ENCODE measurements around the gene SH2D3A.

The SH2D3A gene

DNA sequence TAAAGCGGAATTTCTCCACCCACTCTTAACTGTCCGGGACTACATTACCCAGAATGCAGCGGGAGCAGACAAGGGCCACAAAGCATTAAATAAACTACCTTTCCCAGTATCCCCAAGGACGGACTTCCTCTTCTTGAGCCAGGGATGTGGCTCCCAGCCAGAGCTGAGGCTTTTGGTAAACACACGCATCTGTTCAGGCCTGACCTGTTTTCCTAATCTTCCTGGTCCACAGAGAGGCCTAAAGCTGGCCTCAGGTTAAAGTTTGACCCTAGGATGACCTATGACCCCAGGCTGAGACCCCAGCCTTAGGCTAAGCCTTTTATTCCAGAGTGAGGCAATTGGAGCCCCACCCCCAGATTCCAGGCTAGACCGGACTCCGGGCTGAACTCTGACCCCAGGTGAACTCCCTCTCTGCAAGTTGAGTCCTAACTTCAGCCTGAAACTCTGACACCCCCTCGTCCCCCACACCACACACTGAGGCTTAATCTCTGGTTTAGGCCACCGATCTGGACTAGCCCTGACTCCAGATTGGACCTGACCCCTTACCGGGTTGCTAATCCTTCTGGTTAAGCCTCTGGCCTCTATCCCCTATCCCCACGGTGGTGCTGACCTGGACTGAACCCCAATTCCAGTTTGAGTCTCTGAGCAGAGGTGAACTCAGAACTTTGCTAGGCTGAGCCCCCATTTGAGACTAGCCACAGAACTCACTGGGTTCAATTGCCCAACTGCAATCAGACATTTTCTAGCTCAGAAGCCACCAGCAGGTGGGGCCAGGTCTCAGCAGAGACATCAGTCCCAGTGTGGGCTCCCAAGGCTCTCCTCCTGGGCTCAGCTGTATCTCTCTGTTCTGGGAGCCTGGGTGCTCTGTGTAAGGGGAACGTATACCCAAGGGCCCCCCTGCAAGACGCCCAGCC lies 29.1 kb downstream of the SH2D3A start:
- peak; percentile 80 for DNase-seq (ENCODE audit: low spot score)

DNA sequence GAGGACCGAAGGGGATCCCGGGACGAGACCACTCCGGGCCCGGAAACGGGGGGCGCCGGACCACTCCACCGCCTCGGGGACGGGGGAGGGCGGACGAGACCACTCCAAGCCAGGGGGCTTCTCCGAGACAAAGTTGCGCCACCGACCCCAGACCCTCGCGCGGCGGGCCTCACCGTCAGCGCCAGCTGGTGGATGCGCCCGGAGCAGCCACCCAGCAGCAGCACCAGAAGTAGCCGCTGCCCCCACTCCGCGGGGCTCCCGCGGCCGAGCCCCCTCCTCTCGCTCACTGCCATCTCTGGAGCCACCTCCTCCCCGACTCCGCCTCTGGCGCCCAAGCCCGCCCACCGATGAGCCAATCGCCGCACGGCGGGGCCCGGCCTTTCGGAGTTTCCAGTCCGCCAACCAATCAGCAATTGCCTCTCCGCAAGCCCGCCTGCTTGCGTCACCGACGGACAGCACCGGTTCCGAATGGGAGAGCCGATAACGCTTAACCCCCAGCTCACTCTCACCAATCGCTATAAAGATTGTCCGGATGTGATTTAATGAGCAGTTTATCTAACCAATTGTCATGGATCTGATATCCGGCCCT lies 29.9 kb downstream of the SH2D3A start, which contains the start of gene GPR108:
Gene GPR108, minus strand, starts transcription at position 297 of the 589 bp plus-strand sequence. Its CDS starts 4 bp downstream, at position 293.
- peak; percentile 100 for DNase-seq (ENCODE audit: low spot score)

DNA sequence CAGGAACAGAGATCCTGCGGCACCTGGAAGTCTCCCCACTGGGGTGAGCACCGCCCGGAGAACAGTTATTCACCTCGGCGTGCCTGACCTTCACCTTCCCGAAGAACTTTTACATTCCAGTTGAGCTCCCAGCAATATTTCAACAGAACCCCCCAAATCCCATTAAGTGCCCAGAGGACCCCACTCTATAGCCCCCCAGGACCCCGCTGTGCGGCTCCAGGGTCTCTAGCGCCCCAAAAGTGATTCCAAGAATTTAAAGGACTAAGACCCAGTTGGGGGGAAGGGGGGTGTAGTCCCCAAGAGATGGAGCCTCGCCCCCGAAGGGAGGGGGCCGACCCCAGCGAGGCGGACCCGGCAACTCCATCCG lies 30.3 kb downstream of the SH2D3A start:
- no peak for DNase-seq (ENCODE audit: low spot score)

DNA sequence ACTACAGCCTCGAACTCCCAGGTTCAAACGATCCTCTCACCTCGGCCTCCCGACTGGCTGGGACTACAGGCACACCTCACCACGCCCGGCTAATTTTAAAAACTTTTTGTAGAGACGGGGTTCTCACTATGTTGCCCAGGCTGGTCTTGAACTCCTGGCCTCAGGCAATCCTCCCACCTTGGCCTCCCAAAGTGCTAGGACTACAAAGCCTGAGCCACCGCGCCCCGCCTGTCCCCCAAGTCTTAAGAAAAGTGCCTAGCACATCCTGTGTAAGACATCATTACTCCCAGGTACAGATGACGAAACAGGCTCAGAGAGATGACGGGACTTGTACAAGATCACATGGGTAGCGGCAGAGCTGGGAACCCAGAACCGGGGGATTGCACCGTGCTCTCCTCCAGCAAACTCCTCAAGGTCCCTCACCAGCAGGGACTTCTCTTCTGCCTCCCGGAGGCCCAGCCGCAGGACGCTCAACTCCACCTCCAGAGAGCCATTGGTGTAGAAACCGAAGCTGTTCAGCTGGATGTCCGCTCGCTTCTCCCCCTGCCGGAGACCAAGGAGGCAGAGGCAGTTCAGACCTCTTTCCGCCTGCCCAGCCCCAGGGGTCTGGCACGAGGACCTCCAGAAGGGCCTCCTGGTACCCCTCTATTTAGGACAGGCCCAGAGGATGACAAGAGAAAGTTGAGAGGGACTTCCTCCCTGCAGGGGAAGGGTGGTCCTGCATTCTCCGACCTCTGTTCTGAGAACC lies 30.9 kb downstream of the SH2D3A start:
- DNase-seq (ENCODE audit: low spot score), result peak; percentile 63

DNA sequence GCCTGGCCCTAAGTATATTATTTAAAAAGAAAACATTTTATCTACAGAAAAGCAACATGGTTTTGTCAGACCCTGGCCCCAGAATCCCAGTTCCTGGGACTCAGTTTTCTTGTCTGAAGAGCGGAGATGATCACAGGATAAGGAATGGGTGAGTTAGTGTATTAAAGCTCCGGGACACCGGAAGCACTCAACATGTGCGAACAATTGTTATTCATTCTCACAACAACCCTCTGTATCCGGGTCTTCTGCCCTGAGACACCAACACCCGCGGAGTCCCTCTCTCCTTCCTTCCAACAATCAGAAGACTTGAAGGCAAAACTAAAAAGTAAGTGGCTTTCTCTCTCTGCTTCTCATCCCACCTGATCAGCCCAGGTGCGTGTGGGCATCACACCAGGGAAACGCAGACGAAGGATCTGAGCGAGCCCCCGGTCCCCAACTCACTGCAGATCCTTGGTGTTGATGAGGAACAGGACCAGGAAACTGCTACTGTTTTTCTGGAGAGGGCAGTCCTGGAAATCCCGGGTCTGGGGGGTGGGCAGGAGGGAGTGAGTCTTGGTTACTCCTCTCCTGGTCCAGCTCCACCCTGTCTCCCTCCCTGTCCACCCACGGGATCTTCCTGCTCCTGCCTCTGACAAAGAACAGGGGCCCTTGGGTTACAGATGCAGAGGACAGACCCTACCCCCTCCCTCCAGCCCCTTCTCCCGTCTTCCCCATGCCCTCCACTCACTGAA lies 31.9 kb downstream of the SH2D3A start:
- DNase-seq (ENCODE audit: low spot score), result no peak

DNA sequence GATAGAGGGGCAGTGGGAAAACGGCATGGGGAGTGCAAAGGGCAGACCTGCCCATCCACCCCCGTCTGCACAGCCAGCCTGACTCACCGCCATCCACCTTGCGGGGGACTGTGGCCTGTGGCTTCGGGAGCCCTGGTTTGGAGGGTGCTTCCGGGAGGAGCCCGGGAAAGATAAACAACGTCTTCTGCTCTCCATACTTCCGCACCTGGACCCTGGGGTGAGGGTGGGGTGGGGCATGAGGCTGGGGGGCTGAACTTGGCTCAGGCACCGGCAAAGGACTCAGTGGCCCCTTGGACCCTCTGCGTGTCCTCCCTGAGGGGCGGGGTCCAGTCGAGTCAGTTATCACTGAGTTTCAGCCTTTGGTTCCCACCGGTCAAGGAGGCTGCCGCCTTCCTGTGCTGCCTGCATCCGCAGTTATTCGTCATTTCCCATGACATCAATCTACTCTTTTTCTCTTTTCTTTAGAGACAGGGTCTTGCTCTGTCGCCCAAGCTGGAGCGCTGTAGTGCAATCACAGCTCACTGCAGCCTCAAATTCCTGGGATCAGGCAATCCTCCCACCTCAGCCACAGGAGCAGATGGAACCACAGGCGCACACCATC lies 33.0 kb downstream of the SH2D3A start:
- DNase-seq (ENCODE audit: low spot score), result no peak

DNA sequence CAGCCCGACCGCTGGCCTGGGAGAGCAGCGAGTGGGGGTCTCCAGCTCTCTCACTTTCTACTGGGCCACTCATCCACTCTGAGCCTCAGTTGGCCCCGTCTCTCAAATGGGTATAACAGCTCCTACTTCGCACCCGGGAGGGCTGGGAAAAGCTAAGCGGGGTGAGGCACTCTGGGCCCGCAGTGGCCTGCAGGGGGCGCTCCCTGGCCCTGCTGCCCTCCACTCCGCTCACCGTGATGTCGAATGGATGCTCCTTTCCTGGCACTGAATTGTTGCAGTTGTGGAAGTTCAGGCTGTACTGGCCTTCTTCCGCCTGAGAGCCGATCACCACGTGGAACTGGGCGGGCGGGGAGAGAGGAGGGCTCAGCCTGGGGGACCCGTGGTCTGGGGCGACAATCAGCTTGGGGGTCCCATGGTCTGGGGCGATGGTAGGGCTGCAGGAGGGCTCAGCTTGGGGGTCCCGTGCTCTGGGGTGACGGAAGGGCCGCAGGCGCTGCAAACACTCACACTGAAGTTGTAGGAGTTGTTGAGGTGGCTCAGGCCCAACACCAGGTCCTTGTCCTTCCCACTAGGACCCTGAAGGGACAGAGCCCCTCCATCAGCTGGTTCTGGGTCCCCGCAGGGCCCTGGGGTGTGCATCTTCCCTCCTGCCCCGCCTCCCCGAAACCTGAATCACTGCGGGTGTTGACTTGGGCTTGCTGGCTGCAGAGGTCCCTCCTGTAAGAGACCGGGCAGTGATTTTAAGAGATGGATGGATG lies 33.7 kb downstream of the SH2D3A start:
- no peak for DNase-seq (ENCODE audit: low spot score)

DNA sequence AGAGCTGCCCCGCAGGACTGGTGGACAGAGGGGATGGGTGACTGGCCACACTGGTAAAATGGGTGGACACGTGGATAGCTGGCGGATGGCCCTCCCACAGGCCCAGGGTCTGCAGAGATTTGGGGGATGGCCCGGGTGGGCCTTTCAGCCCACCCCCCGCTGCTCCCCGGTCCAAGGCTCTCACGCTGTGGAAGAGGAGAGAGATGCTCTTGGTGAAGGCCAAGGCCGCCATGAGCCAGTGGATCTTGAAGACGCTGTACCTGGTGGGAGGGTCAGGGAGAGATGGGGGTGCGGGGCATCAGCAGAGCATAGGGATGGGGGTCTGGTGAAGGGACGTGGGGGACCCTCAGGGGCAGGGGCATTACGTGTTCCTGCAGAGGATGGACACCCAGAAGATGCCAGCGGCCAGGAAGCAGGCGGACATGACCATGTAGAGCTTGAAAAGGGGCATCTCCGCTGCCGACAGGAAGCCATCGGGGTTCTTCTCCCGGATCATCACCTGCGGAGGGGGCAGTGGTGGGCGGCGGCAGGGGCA lies 34.4 kb downstream of the SH2D3A start:
- no peak for DNase-seq (ENCODE audit: low spot score)

DNA sequence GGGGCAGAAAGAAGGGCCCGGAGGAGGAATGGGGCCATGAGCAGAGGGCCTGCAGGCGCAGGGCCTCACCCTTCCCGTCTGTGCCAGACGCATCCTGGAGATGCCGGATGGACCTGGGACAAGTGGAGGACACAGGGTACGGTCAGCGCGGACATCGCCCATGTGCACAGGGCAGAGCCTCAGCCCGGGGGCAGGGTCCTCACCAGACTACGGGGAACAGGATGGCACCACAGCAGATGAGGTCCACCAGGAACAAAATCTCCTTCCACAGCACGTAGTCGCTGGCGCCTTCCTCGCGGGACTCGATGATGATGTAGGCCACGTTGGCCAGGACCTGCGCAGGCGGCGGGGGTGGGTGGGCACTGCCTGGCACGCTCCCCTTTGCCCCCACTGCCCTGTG lies 35.4 kb downstream of the SH2D3A start:
- DNase-seq (ENCODE audit: low spot score), result no peak

DNA sequence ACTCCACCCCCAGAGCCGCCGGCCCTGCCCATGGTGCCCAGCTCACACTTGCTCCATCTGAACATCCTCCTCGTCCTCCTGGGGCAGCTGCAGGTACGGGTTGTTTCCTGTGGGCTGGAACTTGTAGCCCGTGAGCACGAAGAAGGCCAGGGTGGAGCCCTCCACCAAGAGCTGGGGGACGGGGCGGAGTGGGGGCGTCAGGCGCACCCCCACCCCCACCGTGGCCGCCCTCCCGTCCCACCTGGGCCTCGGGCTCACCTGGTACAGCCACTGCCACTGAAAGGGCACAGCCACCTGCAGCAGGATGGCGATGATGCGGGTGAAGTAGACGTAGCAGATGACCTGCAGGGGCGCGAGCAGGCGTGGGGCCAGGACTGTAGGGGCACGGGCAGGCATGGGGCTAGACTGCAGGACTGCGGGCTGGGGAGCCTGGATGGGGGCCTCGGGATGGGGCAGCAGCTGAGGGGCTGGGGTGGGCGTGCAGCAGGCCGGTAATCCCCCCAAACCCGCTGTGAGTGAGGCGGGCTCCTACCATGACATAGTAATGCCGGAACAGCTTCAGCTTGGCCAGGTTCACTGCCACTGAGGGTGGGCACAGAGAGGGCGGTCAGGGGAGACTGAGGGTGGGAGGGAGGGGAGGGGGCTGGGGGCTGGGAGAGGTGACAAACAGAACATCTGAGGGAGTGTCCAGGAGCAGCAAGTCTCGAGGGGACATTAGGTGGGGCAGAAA lies 36.1 kb downstream of the SH2D3A start:
- no peak for DNase-seq (ENCODE audit: low spot score)

DNA sequence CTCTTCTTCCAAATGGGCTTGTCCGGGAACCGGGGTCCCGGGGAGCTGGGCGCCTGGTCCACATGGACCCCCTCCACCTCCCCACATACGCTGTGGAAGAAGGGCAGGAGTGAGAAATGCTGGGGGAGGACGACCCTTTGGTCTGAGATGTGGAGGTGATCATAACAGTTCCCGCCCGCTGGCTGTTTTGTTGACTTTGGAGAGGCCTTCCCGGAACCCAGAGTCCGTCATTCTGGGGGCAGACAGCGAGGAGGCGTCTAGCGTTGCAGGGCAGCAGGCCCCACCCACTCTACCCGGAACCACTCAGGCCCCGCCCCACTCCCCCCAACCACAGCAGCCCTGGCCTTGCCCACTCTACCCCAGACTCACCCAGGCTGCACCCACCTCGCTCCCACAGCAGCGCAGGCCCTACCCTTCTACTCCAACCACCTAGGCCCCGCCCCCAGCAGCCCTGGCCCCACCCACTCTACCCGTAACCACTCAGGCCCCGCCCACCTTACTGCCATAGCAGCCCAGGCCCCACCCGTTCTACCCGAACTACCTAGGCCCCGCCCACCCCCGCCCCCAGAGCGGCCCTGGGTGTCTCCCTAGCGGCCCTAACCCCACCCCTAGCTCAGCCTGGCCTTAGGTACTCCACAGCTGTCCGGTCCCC lies 37.0 kb downstream of the SH2D3A start:
- no peak for DNase-seq (ENCODE audit: low spot score)

DNA sequence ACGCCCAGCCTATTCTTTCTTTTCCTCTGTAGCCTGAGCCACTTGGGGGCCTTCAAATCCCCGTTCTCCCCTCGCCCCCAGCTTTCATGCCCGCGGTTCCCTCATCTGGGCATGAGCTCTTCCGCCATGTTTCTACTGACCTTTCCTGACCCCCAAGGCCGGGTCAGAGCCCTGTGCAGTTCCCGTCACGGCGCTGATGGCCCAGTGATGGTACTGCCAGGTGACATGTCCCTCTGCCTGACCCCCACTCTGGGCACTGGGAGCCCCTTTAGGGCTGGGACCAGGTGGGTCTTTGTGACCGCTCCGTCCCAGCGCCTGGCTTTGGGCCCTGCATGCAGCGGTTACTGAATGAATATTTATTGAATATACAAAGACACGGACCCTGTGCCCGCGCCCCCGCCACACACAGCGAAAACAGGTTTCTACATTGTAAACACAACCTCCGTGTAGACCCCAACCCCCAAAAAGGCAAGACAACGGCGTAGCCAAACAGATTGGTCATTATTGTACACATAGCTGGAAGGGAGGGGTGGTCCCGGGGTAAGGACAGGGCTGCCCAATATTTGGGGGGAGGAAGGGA lies 37.6 kb downstream of the SH2D3A start:
- DNase-seq (ENCODE audit: low spot score), result no peak

DNA sequence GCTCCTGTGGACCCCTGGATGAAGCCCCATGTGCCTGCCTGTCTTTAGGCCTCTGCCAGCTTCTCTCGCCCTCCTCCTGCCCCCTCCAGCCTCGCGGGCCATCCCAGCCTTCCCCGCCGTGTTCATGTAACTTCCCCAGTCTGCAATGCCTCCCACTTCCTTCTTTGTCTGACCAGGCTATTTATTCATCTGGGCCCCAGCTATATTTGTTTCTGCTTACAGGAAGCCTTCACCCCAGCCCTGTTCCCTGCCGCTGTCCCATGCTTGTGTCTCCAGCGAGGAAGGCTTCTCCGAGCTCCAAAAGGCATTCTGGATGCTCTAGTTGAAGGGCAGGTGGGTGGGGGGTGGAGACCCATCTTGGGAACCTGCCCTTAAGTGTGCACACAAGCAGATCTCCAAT lies 38.9 kb downstream of the SH2D3A start:
- no peak for DNase-seq (ENCODE audit: low spot score)

DNA sequence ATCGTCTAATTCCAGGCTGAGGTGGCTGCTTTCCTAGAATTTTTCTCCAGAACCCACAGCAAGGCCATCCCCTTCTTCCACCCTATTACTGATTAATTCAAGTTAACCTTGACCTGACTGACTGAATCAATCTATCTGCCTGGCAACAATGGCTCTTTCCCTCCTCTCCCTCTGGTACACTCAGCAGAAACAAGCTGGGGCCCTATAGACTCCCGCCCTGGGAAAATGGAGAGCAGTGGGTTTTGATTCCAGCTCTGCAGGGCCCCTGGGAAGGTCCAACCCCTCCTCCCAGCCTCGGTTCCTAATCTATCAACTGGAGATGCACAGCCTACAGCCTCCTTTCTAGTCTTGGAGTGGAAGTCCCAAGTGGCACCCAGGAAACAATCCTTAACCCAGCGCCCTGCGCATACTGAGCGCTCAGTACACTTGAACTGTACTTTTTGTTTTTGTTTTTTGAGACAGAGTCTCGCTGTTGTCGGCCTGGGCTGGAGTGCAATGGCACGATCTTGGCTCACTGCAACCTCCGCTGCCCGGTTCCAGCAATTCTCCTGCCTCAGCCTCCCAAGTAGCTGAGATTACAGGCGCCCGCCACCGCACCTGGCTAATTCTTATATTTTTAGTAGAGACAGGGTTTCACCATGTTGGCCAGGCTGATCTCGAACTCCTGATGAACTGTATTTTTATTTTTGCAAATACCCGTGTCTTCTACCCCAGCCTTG lies 41.6 kb downstream of the SH2D3A start:
- DNase-seq (ENCODE audit: low spot score), result no peak

DNA sequence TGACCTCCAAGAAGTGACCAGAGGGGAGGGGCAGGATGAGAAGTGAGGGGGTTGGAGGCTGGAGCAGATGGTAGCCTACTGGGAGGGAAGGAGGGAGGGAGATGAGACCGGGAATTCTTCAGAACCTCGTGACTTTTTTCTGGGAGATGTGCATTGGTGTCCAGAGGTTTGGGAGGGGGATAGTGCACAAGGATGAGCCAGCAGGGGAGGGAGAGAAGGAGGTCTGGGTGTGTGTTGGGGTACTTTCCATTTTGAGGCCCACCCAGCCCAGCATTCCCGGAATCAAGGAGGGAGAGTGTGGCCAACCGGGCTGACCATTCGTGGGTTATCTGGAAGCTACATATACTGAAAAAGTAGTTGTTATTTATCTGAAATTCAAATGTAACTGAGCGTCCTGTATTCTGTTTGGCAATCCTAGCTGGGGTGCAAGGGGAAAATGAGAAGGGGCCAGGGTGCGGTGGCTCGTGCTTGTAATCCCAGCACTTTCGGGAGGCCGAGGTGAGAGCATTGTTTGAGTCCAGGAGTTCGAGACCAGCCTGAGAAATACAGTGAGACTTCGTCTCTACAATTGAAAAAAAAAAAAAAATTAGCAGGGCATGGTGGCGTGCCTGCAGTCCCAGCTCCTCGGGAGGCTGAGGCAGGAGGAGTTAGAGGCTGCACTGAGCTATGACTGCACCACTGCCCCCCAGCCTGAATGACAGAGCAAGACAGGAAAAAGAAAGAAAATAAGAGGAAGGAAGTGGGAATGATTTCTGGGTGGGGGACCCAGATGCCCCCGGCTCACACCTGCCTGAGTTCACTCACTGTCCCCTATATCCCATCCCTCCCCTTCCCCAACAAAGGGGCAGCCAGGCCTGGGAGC lies 42.4 kb downstream of the SH2D3A start:
- no peak for DNase-seq (ENCODE audit: low spot score)

DNA sequence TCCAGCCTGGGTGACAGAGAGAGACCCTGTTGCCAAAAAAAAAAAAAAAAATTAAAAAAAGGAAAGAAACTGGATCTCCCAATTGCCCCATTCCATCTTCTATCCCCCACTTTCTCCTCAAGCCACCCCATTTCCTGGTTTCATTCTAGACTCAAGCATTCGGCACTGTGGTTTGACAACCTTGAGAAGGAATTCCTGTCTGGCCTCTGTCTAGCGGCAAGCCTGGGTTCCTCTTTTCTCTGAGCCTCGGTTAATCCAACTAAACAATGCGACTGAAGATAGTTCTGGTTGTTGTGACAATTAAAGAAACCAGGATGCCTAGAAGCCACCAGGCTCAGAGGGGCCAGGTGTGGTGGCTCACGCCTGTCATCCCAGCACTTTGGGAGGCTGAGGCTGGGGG lies 43.5 kb downstream of the SH2D3A start:
- no peak for DNase-seq (ENCODE audit: low spot score)

DNA sequence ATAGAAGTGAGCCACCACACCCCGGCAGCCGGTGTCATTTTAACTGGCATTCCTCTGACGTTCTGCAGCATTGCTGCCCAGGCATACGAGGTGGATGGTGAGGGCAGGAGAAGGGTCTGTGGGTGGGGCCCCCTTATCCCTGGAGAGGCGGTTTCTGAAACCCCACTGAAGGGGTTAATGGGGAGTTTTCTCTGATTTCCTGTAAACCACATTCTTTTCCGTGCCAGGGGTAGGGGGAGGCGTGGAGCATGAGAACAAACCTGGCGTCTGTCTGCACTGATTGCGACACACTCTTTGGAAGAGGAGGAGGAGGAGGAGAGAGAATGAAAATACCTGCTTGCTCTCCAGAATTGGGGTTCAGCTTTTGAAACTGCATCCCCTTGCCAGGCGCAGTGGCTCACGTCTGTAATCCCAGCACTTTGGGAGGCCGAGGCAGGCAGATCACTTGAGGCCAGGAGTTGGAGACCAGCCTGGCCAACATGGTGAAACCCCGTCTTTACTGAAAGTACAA lies 44.1 kb downstream of the SH2D3A start:
- no peak for DNase-seq (ENCODE audit: low spot score)
